Measurements from ENCODE around the gene SCG5.

SCG5 gene

DNA sequence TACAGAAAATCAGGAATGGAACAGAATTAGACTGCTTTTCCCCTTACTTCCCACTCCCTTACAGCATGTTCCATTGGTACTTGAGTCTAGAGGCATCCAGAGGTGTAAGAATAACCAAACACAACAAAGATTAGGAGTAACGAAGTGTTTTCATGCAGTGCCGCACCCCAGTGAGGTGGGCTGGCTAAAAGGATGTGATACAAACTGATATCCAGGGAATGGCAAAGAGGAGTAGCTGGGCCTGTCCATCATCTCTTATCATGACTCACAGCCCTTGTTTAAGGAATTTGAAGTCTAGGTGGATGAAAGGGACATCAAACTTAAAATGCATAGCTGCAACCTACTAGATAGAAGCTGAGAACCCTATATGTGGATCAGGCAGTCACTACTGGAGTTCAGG is 16.4 kb downstream of the SCG5 start:
- no peak overlapping the region for H3K4me3 ChIP-seq (ENCODE audit: low read depth, low read length)

DNA sequence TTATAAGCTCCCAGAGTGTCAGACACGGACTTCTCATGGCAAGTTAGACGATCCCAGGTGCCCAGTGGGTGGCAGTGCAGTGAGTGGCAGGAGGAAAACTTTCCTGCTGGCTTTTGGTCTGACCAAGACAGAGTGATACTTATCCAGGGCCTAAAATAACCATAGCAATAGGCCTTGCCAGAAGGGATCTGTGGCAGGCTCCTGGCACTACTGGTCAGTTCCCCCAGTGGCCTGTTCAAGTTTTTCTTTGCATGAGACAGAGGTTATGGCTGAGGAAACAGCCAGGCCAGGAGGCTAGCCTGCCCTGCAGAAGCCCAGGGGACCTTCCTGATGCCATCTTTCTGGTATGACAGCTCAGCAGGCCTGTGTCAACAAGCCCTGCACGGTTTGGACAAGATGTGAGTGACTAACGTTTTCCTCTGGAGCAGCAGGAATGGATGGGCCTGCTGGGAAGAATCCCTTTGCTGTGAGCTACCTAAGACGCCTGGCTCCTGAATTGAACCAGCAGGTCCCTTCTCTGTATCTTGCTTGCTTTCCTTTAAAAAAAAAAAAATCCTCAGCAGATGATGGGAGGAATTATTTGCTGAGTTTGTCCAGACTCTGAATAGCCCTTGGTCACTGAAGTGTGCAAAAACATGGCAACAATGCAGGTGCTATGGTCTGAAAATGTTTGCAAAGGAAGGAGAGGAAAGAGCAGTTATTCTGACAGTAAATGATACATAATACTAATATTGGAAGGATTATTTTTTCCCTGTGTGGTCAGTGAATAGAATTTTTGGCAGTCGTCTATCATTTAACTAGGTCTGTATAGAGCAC is 18.0 kb downstream of the SCG5 start:
- H3K4me3 ChIP-seq (ENCODE audit: low read depth, low read length) = no peak overlapping the region

DNA sequence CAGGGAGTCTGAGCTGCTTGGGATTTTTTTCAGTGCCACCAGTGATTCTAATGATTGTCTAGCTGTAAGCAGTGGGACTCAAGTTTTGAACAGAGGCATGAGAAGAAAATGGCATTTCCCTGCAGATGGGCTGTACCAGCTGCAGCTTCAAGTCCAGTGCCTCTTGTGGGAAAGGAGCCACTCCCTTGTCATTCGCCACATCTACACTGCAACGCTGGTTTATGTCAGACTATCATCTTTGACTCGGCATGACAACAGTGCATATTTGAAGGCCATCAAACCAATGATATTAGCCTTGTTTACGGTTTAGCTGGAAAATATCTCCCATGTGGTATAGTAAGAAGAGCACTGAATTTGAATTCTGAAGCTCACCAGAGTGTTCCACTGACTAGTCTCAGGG is 22.2 kb downstream of the SCG5 start:
- H3K4me3 ChIP-seq (ENCODE audit: low read depth, low read length) = no peak overlapping the region

DNA sequence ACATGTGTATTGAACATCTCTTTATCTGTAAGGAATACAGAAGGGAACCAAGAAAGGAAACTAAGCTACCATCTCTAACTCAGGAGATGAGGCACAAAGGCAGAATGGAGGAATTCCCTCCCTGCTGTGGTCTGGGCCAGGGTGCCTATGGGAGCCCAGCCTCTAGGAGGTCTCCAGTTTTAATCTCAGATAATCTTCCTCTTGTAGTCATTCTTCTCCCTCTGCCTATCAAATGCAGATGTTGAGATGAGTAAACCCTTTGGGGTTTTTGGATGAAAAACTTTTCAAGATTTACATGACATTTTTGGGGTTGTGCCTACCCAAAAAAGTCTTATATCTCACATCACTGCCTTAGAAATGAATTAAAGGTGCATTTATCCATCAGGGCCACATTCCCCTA is 23.3 kb downstream of the SCG5 start:
- no peak overlapping the region for H3K4me3 ChIP-seq (ENCODE audit: low read depth, low read length)

DNA sequence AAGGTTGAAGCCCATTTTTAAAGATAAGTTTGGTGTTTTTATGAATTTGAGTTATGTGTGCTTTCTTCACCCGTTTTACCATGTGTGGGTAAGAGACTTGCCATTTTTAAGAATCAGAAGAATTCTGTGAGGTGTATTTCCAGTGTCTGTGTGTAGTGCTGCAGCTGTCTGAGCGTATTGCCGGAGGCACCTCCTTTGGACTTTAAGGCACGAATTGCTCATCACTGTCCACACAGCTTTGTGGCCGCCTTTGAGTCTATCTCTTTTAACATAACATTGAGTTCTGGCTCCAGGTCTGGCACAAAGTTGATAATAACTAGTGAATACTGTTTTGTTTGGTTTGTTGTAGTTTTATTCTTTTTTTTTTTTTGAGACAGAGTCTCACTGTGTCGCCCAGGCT is 25.8 kb downstream of the SCG5 start:
- H3K4me3 ChIP-seq (ENCODE audit: low read depth, low read length) = no peak overlapping the region

DNA sequence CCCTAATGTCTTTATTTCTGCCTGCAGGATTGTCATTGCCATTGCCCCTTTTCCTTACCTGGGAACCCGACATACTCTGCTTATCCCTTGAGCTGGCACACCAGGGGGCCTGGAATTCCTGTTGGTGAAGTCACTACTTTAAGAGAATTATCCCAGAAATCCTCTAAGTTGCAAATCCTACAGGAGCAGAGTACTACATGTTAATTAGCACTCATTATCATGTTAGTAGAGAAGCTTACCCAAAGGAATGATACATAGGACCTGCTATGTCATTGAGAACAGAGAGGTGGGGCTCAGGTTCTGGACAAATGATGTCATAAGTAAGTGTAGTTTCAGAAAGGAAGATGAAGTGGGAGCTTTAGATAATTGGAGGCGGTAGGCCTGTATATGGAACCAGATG is 27.4 kb downstream of the SCG5 start:
- H3K4me3 ChIP-seq (ENCODE audit: low read depth, low read length) = no peak overlapping the region

DNA sequence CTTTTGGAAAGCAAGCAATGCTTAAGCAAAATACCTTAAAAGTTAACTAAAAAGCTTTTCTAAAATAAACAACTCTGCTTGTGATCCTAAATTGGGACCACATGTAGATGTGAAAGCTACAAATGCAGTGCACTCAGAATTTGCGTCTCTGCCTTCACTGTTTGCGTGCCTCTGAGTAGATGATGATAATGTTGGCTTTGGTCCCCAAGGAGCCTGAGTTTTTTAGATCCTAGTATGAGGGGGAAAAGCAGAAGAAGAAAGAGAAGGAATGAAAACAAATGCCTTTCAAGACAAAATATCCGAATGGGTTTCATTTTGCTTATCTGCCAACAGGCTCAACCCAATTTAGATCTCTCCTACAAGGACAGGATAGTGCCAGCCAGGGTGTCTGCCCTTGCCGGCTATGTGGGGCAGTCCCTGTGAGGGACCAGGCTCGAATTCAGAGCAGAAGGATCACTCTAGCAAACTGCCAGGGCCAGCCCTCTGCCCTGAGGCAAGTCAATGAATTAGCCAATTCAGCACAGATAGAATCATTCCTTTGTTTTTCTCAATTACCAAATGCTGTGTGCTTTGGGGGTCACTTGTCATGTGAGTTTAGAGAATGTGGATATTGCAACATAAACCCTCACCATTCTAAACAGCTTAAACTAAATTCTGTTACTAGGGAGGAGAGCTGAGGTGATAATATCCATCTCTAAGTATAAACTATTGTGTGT is 28.5 kb downstream of the SCG5 start:
- no peak overlapping the region for H3K4me3 ChIP-seq (ENCODE audit: low read depth, low read length)

DNA sequence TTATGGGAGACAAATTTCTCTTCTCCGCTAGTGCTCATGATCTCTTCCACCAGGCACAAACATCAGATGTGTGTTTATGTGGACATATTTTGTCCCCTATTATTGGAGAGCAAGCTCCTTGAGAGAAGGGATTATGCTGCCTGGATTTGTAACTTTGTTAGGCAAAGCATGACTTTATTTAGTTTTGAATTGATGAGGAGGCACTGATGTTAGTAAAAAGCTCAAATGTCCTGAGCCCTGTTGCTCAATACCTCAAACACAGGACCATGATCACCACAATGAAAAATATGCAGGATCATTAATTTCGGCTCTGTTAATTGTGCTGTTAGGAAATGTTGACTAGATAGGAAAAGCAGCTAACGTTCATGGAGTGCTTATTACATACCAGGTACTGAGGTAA is 29.1 kb downstream of the SCG5 start:
- no peak overlapping the region for H3K4me3 ChIP-seq (ENCODE audit: low read depth, low read length)

DNA sequence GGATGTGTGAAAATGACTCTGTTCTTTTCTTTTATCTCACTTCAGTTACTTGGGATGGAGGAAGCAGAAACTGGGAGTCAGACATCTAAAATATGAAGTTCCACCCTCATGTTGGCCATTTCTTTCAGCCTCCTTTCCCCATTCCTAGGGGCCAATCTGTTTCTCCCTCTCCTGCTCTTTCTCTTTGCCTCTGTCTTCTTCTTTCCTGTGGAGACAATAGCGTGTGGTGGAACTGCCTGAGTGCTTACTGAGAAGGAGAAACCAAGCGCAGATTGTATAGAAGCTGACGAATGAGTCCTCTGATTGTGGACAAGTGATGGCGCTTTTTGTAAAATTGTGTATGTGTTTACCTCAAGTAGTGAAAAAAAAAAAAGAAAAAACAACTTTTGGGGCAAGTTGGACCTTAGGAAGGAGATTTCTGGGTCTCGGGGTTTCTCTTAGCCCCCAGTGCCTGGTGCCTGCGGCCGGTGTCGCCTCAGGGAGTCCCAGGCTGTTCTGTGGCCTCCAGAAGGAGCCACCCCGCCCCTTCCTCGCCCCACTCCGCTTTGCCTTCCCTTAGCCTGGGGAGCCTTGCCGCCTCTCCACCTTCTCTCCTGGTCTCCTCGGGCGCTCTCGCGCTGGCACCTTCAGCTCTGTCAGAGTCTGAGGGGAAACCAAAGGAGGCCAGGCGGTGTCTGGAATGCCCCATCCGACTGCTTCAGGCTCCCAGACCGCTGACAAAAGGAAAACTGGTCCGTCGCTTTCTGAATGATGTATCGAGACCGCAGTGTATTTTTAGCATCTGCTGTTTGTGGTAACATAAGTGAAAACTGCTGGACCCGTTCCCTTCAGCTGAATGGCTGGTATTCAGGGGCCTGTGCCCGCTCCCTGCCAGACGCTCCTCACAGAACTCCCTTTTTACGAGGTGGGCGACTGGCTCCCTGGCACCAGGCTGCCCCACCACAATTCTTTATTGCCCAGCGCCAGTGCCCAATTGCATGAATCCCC is 30.1 kb downstream of the SCG5 start:
- H3K4me3 ChIP-seq (ENCODE audit: low read depth, low read length) = no peak overlapping the region

DNA sequence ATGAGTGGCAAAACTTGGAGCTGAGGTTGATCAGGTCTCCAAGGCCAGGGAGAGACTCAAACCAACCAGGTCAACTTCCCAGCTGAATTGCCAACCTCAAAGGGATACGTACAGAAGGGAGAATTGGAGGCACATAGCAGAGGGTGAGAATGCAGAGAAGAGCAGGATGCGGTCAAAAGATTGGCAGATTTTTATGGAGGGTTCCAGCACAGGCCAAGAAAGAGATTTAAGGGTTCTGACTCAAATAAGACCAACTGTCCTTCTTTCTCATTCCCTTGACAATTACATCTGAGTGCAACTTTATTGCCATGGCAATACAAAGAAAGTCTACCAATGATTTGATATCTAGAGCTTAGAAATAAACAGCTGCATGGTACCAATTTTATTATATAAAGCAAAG is 33.2 kb downstream of the SCG5 start:
- no peak overlapping the region for H3K4me3 ChIP-seq (ENCODE audit: low read depth, low read length)

DNA sequence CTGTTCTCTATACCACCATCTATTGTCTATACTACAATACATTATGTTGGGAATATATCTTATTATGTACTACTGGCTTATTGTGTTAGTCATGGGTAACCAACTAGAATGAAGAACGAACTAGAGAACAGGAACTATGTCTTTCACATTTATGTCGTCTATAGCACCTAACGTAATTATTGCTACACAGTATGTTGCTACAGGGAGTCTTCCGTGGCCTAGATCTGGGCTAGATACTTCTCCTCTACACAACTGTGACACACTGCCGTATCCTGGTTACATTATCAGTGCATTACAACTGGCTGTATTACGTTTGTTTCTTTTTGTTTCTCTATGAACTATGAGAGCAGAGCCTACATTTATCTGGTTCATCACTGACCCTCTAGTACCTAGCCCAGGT is 34.0 kb downstream of the SCG5 start:
- no peak overlapping the region for H3K4me3 ChIP-seq (ENCODE audit: low read depth, low read length)

DNA sequence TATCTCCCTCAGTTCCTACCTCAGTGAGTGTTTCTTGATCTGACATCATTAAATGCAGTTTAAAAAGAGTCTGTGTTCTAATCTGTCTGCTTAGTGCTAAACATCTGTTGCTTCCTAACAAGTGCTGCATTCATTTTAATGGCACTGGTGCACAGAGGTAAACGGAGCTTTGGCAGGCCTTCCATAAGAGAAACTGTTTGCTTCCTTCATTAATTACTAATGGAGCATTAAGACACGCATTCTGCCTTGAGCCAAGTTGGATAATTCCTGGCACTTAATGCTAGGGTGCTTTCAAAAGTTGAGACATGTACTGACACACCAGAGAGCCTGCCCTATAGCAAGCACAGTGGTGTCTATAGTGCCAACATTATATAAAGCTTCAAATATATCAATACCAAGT is 34.7 kb downstream of the SCG5 start:
- H3K4me3 ChIP-seq (ENCODE audit: low read depth, low read length) = no peak overlapping the region

DNA sequence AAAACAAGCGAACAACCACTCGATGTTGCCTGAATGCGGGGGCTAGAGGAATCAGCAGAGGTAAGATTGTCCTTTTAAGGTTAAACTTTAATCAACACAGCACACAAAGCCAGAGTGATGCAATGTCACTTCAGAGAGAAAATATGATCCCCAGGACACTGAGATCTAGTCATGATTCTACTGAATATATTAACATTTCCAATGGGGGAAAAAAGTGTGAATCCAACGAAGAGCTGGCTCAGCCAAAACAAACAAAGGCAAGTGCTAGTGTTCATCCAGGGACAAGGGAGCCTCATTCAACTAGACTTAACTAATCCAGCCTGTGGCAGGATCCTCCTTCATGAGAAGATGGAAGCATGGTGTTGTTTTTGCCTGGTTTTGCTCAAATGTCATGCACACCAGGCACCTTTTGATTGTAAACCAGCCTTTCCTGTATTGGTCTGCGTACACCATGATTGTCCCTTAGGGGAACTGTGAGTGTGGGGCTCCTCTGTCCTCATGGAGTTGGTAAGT is 35.8 kb downstream of the SCG5 start:
- H3K4me3 ChIP-seq (ENCODE audit: low read depth, low read length) = no peak overlapping the region

DNA sequence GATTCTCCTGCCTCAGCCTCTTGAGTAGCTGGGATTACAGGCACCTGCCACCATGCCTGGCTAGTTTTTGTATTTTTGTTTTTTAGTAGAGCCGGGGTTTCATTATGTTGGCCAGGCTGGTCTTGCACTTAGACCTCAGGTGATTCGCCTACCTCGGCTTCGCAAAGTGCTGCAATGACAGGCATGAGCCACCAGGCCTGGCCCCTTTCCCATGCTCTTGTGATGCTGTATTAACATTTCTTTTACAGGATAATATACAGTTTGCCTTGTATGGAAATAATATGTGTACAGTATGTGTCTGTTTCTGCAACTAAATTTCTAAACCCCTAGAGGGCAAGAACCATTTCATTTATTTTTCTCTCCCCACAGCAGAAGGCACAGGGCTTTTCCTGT is 37.8 kb downstream of the SCG5 start:
- H3K4me3 ChIP-seq (ENCODE audit: low read depth, low read length) = no peak overlapping the region

DNA sequence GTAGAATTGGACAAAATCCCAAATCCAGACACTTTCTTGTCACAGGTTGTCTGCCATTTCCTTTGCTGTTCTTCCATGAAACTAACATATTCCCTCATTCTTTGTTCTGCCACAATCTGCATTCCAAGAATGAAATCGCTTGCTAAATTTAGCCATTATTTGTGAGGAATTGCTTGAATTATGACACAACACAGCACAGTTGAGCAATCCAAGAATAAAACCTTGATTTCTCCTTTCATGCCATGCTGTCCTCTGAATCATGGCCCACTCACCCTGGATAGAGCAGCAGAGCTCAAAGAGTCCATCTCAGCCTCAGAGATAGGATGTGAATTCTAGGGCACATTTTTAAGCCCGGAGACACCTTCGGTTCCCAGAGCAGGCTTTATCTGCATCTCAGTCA is 41.1 kb downstream of the SCG5 start:
- no peak overlapping the region for H3K4me3 ChIP-seq (ENCODE audit: low read depth, low read length)

DNA sequence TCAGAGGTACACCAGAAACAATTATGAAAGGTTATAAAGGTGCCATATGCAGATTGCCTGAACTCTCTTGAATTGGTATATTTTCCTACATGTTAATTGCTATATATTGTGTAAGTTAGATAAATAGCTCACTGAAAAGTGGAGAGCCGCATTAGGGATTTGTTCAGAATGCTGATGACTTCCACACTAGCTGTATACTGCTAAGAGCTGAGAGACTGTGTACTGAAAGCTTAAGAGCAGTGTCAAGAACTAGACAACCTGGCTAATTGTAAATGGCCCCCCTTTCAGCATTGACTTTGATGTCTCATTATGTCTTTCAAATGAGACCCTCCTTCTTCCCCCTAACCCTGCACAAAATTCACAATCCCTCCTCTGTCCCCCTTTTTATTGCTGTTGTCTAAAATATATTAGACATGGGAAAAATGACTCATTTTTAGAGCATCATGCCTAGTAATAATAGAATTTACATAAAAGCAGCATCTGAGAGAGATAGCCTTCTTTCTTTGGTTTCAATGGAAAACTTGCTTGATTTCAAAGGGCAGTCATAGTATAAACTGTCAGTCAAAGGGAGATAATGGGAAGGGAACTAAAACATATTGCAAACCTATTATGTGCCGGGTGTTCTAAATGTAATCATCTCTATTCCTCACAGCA is 41.6 kb downstream of the SCG5 start:
- no peak overlapping the region for H3K4me3 ChIP-seq (ENCODE audit: low read depth, low read length)

DNA sequence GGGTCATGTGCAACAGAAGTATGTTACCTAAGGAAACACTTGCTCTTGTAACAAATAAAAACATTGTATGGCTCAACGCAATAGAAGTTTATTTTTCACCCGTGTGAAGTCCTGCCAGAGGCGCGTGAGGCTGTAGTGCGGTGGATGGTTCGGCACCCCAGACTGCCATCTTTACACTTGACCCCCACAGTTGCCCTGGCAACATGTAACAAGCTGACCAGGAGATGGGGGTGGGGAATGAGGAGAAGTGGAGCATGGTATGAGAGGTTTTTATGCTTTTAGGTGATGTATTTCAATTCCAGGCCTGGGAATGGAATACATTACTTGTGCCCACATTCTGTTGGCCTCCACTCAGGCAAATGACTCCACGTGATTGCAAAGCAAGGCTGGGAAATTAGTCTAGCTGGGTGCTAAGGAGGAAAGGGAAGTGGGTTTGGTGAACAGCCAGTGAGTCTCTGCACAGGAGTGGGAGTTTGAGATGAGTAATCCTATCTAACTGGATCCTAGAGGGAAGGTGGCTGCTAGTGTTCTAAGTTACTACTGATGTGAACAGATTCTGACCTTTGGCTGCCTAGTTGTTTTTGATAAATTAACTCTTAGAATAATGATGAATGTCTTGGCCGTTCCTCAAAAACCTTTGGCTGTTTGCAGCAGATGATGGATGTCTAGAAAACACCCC is 42.5 kb downstream of the SCG5 start:
- no peak overlapping the region for H3K4me3 ChIP-seq (ENCODE audit: low read depth, low read length)

DNA sequence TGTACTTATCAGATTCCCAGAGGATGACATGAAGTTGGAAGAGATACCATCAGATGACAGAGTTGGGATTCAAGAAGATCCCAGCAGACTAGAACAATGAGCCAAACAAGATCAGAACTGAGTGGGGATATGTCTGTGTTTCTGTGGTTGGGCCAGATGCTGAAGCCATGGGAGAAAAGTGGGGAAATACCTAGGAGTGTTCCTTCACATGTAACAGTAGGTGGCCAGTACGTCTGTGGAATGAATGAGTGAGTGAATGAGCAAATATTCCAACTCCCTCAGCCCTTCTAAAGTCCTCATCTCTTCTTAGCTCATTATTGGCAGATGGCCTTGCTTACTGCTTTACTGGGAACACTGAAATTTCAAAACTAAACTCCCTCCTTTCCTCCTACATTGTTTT is 44.1 kb downstream of the SCG5 start:
- H3K4me3 ChIP-seq (ENCODE audit: low read depth, low read length) = no peak overlapping the region

DNA sequence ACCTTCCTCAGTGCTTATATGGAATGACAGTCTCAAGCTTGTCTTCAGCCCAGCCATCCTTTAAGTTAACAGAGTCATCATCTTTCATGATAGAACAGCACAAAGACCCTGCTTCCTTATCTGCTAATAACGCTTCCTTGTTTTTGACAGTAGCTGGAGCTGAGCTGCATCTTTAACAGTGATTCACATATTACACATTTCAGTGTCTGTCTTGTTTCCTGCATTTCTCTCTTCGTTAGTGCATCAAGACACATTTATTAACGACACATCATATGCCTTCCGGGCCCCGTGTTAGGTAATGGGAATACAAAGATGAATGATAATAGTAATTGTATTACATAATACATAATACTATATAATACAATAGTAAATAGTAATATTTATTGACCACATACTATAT is 46.0 kb downstream of the SCG5 start:
- no peak overlapping the region for H3K4me3 ChIP-seq (ENCODE audit: low read depth, low read length)

DNA sequence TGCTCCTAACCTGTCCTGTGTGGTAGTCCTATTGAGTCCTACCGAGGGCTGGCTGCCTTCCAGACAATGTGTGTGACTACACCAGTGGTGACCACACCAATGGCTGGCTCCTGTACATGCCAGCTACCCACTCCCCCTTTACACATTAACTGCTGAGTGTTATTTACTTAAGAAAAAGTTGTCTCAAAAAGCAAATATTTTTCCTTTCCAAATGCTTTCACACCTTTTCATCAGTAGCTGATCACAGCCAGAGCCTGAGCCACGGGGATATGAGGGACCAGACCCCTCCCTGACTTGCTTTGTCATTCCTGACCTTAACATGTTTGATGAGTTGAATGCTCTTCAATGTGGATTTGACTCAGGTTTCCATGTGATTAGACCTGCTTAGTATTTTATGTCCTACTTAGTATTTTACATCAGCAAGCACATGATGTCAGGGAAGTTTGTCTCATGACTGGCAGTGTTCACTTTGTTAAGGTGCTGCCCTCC is 46.7 kb downstream of the SCG5 start:
- no peak overlapping the region for H3K4me3 ChIP-seq (ENCODE audit: low read depth, low read length)
